Mesenchymal stem cell (in vitro differentiated cells and primary cell): Measurements from ENCODE around the gene THAP8.

ENCODE experiments used
- DNase-seq: peaks from one replicate; pipeline ENCODE4 v3.0.0-alpha.2; 2013
- H2AFZ ChIP-seq: one replicate; pipeline ENCODE4 v1.6.1; 2013; ENCODE audit warnings: low read depth, mild to moderate bottlenecking, control low read depth, inconsistent platforms, low read length, moderate library complexity
- H2AK5ac ChIP-seq: 2 replicates; pipeline ENCODE4 v1.6.1; 2013; ENCODE audit warnings: low read length, moderate library complexity, mild to moderate bottlenecking, inconsistent platforms; ENCODE audit not compliant: severe bottlenecking
- H2BK120ac ChIP-seq: one replicate; pipeline ENCODE4 v1.6.1; 2013; ENCODE audit warnings: low read depth, mild to moderate bottlenecking, inconsistent platforms, low read length, moderate library complexity
- H2BK12ac ChIP-seq, 2 experiments: one replicate each; pipeline ENCODE4 v1.6.1; 2013; ENCODE audit warnings: inconsistent platforms in 2 of 2, low read length in 2 of 2, mild to moderate bottlenecking in 2 of 2, moderate library complexity in 2 of 2, control low read depth in 1 of 2
- H2BK15ac ChIP-seq: one replicate; pipeline ENCODE4 v1.6.1; 2013; ENCODE audit warnings: mild to moderate bottlenecking, low read depth, inconsistent platforms; ENCODE audit not compliant: poor library complexity, severe bottlenecking
- H2BK5ac ChIP-seq: 2 replicates; pipeline ENCODE4 v1.6.1; 2013; ENCODE audit warnings: low read depth, mild to moderate bottlenecking, low read length, control low read depth, inconsistent platforms; ENCODE audit not compliant: poor library complexity, severe bottlenecking
- H3K14ac ChIP-seq, 2 experiments: one replicate each; pipeline ENCODE4 v1.6.1; 2013; ENCODE audit warnings: inconsistent platforms in 2 of 2, low read length in 2 of 2, control low read depth in 1 of 2, mild to moderate bottlenecking in 1 of 2, moderate library complexity in 1 of 2
- H3K18ac ChIP-seq, 2 experiments: one replicate each; pipeline ENCODE4 v1.6.1; 2013; ENCODE audit warnings: inconsistent platforms in 2 of 2, low read length in 2 of 2, control low read depth in 1 of 2, low read depth in 1 of 2, mild to moderate bottlenecking in 1 of 2
- H3K23ac ChIP-seq, 2 experiments: one replicate each; pipeline ENCODE4 v1.6.1; 2013; ENCODE audit warnings: inconsistent platforms in 2 of 2, low read length in 2 of 2, mild to moderate bottlenecking in 2 of 2, moderate library complexity in 2 of 2, control low read depth in 1 of 2
- H3K27ac ChIP-seq: 2 replicates; pipeline ENCODE4 v1.5.1; 2013; ENCODE audit warnings: mild to moderate bottlenecking, moderate library complexity, low read length, control low read depth, inconsistent platforms; ENCODE audit not compliant: poor library complexity, severe bottlenecking
- H3K27me3 ChIP-seq, 2 experiments: 2 replicates each; pipeline versions ENCODE4 v1.6.1 to v1.7.0; 2013; ENCODE audit warnings: low read length in 2 of 2, mild to moderate bottlenecking in 2 of 2, moderate library complexity in 2 of 2, control low read depth in 1 of 2, inconsistent platforms in 1 of 2; ENCODE audit not compliant: control insufficient read depth in 1 of 2, insufficient read depth in 1 of 2
- H3K36me3 ChIP-seq, 2 experiments: 2 replicates each; pipeline versions ENCODE4 v1.6.1 to v1.7.0; 2013; ENCODE audit warnings: low read length in 2 of 2, control low read depth in 1 of 2, inconsistent platforms in 1 of 2, low read depth in 1 of 2, mild to moderate bottlenecking in 1 of 2; ENCODE audit not compliant: insufficient read depth in 2 of 2, control insufficient read depth in 1 of 2
- H3K4ac ChIP-seq, 2 experiments: one replicate each; pipeline ENCODE4 v1.6.1; 2013; ENCODE audit warnings: inconsistent platforms in 2 of 2, low read length in 2 of 2, mild to moderate bottlenecking in 2 of 2, moderate library complexity in 2 of 2, control low read depth in 1 of 2, low read depth in 1 of 2
- H3K4me1 ChIP-seq: 2 replicates; pipeline ENCODE4 v1.6.1; 2013; ENCODE audit warnings: low read depth, low read length, control low read depth; ENCODE audit not compliant: control insufficient read depth, insufficient read depth
- H3K4me2 ChIP-seq: 2 replicates; pipeline ENCODE4 v1.6.1; 2013; ENCODE audit warnings: low read length, mild to moderate bottlenecking, inconsistent platforms; ENCODE audit not compliant: poor library complexity, severe bottlenecking
- H3K4me3 ChIP-seq, 2 experiments: 2 replicates each; pipeline versions ENCODE4 v1.5.1 to v1.7.0; 2013; ENCODE audit warnings: low read length in 2 of 2, mild to moderate bottlenecking in 2 of 2, control low read depth in 1 of 2, low read depth in 1 of 2; ENCODE audit not compliant: insufficient read depth in 1 of 2
- H3K79me1 ChIP-seq: replicated peaks from 2 replicates; pipeline ENCODE4 v1.6.1; 2013; ENCODE audit warnings: mild to moderate bottlenecking, control low read depth, low read length, inconsistent platforms; ENCODE audit not compliant: poor library complexity, severe bottlenecking
- H3K9ac ChIP-seq: 2 replicates; pipeline ENCODE4 v1.7.0; 2013; ENCODE audit warnings: mild to moderate bottlenecking, low read length, moderate library complexity
- H3K9me3 ChIP-seq: 2 replicates; pipeline ENCODE4 v1.7.0; 2013; ENCODE audit warnings: mild to moderate bottlenecking, low read length; ENCODE audit not compliant: control insufficient read depth
- H4K8ac ChIP-seq: one replicate; pipeline ENCODE4 v1.6.1; 2013; ENCODE audit warnings: inconsistent platforms, mild to moderate bottlenecking, low read length, moderate library complexity
- H4K91ac ChIP-seq: one replicate; pipeline ENCODE4 v1.6.1; 2013; ENCODE audit warnings: mild to moderate bottlenecking, low read length, inconsistent platforms
- WGBS: methylation state at CpG from one replicate; pipeline ENCODE4 v1.1.7; 2013; ENCODE audit warnings: mixed read lengths; 5-methylcytosine and 5-hydroxymethylcytosine counted together

The THAP8 gene

GRCh38 chr19:36060430-36060829, 6.3 kb upstream of the THAP8 start:
- Histone ChIP-seq H3K9me3 (no peaks in the 10 kb centered on the region), H3K4me1 (no peaks in the 10 kb centered on the region), H2BK120ac (no peak overlapping the region), H3K27me3 (no peaks in the 10 kb centered on the region), H3K36me3 (peaks cover 2 to 6% of the 10 kb centered on the region in 2 experiments), H3K14ac (no peak overlapping the region), H3K79me1 (peaks cover 26% of the 10 kb centered on the region), H2AFZ (no peak overlapping the region), H3K4me3 (no peak overlapping the region), H4K91ac (no peak overlapping the region), H3K18ac (no peak overlapping the region), H2BK12ac (no peak overlapping the region), H4K8ac (no peak overlapping the region), H3K23ac (no peak overlapping the region), H2BK5ac (no peak overlapping the region), H3K4ac (no peak overlapping the region), H3K27ac (no peak overlapping the region), H2BK15ac (no peak overlapping the region), H2AK5ac (no peak overlapping the region), H3K4me2 (no peak overlapping the region), H3K9ac (peak overlapping the region; percentile 3)
- DNase-seq, result peak; percentile 63
- 89% methylated on average over 4 of the region's 4 CpGs for WGBS

- Histone ChIP-seq H2AFZ (no peak overlapping the region), H3K18ac (no peak overlapping the region), H3K79me1 (peaks cover 29% of the 10 kb centered on the region), H3K27me3 (no peaks in the 10 kb centered on the region), H3K4me1 (peaks cover 3% of the 10 kb centered on the region), H3K4ac (no peak overlapping the region), H3K36me3 (peaks cover 2 to 6% of the 10 kb centered on the region in 2 experiments), H2AK5ac (no peak overlapping the region), H3K9ac (no peak overlapping the region), H4K91ac (no peak overlapping the region), H3K14ac (no peak overlapping the region), H2BK120ac (no peak overlapping the region), H2BK15ac (no peak overlapping the region), H2BK12ac (no peak overlapping the region), H4K8ac (no peak overlapping the region), H2BK5ac (no peak overlapping the region), H3K27ac (no peak overlapping the region), H3K4me2 (no peak overlapping the region), H3K4me3 (no peak overlapping the region), H3K9me3 (no peaks in the 10 kb centered on the region), H3K23ac (no peak overlapping the region)
- WGBS, result 96% methylated on average over 5 of the region's 6 CpGs
- DNase-seq, result no peak
These were observed 5.3 kb upstream of the THAP8 start for GRCh38 chr19:36059180-36059910.

- no peaks in the 10 kb centered on the region for H3K27me3 ChIP-seq
- no peak overlapping the region for H4K8ac ChIP-seq
- no peak overlapping the region for H3K18ac ChIP-seq
- H4K91ac ChIP-seq, result no peak overlapping the region
- H2BK120ac ChIP-seq, result no peak overlapping the region
- peaks cover 3% of the 10 kb centered on the region for H3K4me1 ChIP-seq
- 94% methylated on average over 11 of the region's 12 CpGs for WGBS
- no peak overlapping the region for H3K27ac ChIP-seq
- H3K4me3 ChIP-seq, result no peak overlapping the region
- peaks cover 28% of the 10 kb centered on the region for H3K79me1 ChIP-seq
- H2BK5ac ChIP-seq, result no peak overlapping the region
- no peak overlapping the region for H2BK12ac ChIP-seq
- H2BK15ac ChIP-seq, result no peak overlapping the region
- no peak overlapping the region for H3K4ac ChIP-seq
- H3K9me3 ChIP-seq, result no peaks in the 10 kb centered on the region
- no peak overlapping the region for H3K23ac ChIP-seq
- H3K14ac ChIP-seq, result no peak overlapping the region
- H3K36me3 ChIP-seq, result peaks cover 2 to 3% of the 10 kb centered on the region in 2 experiments
- no peak for DNase-seq
- no peak overlapping the region for H3K4me2 ChIP-seq
- no peak overlapping the region for H3K9ac ChIP-seq
- H2AK5ac ChIP-seq, result no peak overlapping the region
- H2AFZ ChIP-seq, result no peak overlapping the region
These were observed 4.5 kb upstream of the THAP8 start for GRCh38 chr19:36058481-36059179.
